Right lobe of liver (tissue), 6 donors: Measurements from ENCODE around the gene DDX42. TPM values are rescaled to one million over a fixed set of nuclear protein-coding genes. Genes with fewer than 3 reads are reported as not detected.

Experiments used
- ATAC-seq, 4 donors: fragments of 200-7000 bp; cut with Tn5 transposase; one replicate each; pipeline ENCODE4 v1.9.1; 2020; ENCODE audit warnings: mild to moderate bottlenecking in 4 of 4, moderate library complexity in 4 of 4
- DNase-seq, 3 donors: peaks; one replicate each; pipeline ENCODE4 v3.0.0-alpha.2; 2020
- H3K27ac ChIP-seq, 3 donors: fragments of 200-600 bp; one replicate each; pipeline ENCODE4 v1.8.0; 2022
- H3K27me3 ChIP-seq, 2 donors: fragments of 200-600 bp; one replicate each; pipeline ENCODE4 v1.8.0; 2022
- H3K36me3 ChIP-seq, 4 donors: fragments of 200-600 bp; sonication (generic) in 1 of 4; one replicate each; pipeline versions ENCODE4 v1.5.1 to v1.8.0; 2017 to 2022; ENCODE audit warnings: control low read depth in 1 of 4
- H3K4me1 ChIP-seq, 4 donors: fragments of 200-600 bp; sonication (generic) in 1 of 4; one replicate each; pipeline versions ENCODE4 v1.5.1 to v1.8.0; 2017 to 2022; ENCODE audit warnings: control low read depth in 1 of 4
- H3K4me3 ChIP-seq, 3 donors: fragments of 200-600 bp; one replicate each; pipeline ENCODE4 v1.8.0; 2022
- H3K9me3 ChIP-seq, 4 donors: fragments of 200-600 bp; sonication (generic) in 1 of 4; one replicate each; pipeline versions ENCODE4 v1.5.1 to v1.8.0; 2017 to 2022; ENCODE audit warnings: control low read depth in 1 of 4
- POLR2A ChIP-seq: fragments of 450-650 bp; IDR thresholded peaks from one replicate; pipeline ENCODE4 v1.6.1; 2017; ENCODE audit warnings: antibody characterized with exemption, mild to moderate bottlenecking
- WGBS: methylation state at CpG from one replicate; pipeline ENCODE4 v1.1.6; 2018; ENCODE audit warnings: low coverage, low lambda C conversion rate; ENCODE audit not compliant: insufficient coverage; ENCODE audit errors: missing lambda C conversion rate; 5-methylcytosine and 5-hydroxymethylcytosine counted together
- intact Hi-C, 2 donors: fragments of 100-400 bp; cut with DNase I; formaldehyde crosslinking; loops; one replicate each; pipeline versions ENCODE4 v1.11.2 to v1.14.1; 2022
- total RNA-seq, 6 experiments: library from RNA; depleted of rRNA in 2 of 6; stranded (reverse); fragments of >200 nt in 2 of 6; fragmentation: NEBNext Ultra II Directional in 3 of 6; extraction: Animal tissue kit (Norgen Biotek cat#: 25700) in 3 of 6; gene quantifications; one replicate each; pipeline versions ENCODE4 v1.1.0 to v1.2.4, GENCODE V29; 2016 to 2023
- TF ChIP-seq, protein P1 (sequence below), 4 donors: fragments of 200-600 bp in 3 of 4; fragments of 450-650 bp in 1 of 4; IDR thresholded peaks; one replicate each; pipeline versions ENCODE4 v1.5.1 to v1.8.0; 2016 to 2022; ENCODE audit warnings: antibody characterized with exemption in 4 of 4, mild to moderate bottlenecking in 2 of 4
- donor health status: DM: no; HTN: yes; CAD: no.
- donor health status: DM: no; HTN: no; CAD: no.
- donor health status: DM: no; HTN: no; CAD: no.
- donor health status: DM: no; HTN: yes; CAD: no.
- donor health status: DM: no; HTN: yes; CAD: no.

DDX42 gene
- total RNA-seq, 6 experiments from 2014 or later, result 28.5 to 45.2 (median 36.2) TPM

GRCh38 chr17:63753215-63753614 is 20.8 kb upstream of the DDX42 start:
- DNase-seq (no peak), ATAC-seq (no peak)
- Histone ChIP-seq H3K36me3 (peaks cover 0 to 58% (median 25%) of the 10 kb centered on the region in 4 donors), H3K4me1 (peaks cover 0 to 2% (median 0%) of the 10 kb centered on the region in 4 donors), H3K4me3 (no peak overlapping the region), H3K27me3 (no peaks in the 10 kb centered on the region), H3K9me3 (no peaks in the 10 kb centered on the region), H3K27ac (no peak overlapping the region)
- whole genome bisulfite sequencing, result 92% methylated on average over 1 of the region's 1 CpG
- intact Hi-C loops, result no loop called here
- no peak for TF ChIP-seq POLR2A
- TF ChIP-seq, protein P1, sequence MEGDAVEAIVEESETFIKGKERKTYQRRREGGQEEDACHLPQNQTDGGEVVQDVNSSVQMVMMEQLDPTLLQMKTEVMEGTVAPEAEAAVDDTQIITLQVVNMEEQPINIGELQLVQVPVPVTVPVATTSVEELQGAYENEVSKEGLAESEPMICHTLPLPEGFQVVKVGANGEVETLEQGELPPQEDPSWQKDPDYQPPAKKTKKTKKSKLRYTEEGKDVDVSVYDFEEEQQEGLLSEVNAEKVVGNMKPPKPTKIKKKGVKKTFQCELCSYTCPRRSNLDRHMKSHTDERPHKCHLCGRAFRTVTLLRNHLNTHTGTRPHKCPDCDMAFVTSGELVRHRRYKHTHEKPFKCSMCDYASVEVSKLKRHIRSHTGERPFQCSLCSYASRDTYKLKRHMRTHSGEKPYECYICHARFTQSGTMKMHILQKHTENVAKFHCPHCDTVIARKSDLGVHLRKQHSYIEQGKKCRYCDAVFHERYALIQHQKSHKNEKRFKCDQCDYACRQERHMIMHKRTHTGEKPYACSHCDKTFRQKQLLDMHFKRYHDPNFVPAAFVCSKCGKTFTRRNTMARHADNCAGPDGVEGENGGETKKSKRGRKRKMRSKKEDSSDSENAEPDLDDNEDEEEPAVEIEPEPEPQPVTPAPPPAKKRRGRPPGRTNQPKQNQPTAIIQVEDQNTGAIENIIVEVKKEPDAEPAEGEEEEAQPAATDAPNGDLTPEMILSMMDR (IDR thresholded peaks at IDR 0.05), result no peak

GRCh38 chr17:63754046-63754445 is 19.9 kb upstream of the DDX42 start:
- Histone ChIP-seq H3K9me3 (no peaks in the 10 kb centered on the region), H3K4me1 (peaks cover 0 to 10% (median 0%) of the 10 kb centered on the region in 4 donors), H3K27ac (no peak overlapping the region), H3K36me3 (peaks cover 0 to 53% (median 22%) of the 10 kb centered on the region in 4 donors), H3K4me3 (no peak overlapping the region), H3K27me3 (no peaks in the 10 kb centered on the region)
- 91% methylated on average over 3 of the region's 3 CpGs for WGBS
- no peak for ATAC-seq
- no peak for DNase-seq
- TF ChIP-seq POLR2A, result no peak
- TF ChIP-seq, protein P1 (IDR thresholded peaks at IDR 0.05), result no peak
- intact Hi-C loops, result no loop called here

- TF ChIP-seq, protein P1 (IDR thresholded peaks at IDR 0.05), result no peak
- no peak for TF ChIP-seq POLR2A
- Histone ChIP-seq H3K9me3 (no peaks in the 10 kb centered on the region), H3K4me3 (no peak overlapping the region), H3K4me1 (peaks cover 0 to 25% (median 8%) of the 10 kb centered on the region in 4 donors), H3K36me3 (peaks cover 0 to 55% (median 23%) of the 10 kb centered on the region in 4 donors), H3K27ac (no peak overlapping the region), H3K27me3 (no peaks in the 10 kb centered on the region)
- DNase-seq, result no peak
- peak; percentile 50 to 72 (median 58) for ATAC-seq
- intact Hi-C loops, result no loop called here
- WGBS, result 41% methylated on average over 2 of the region's 2 CpGs
Measured at GRCh38 chr17:63758428-63758827, 15.5 kb upstream of the DDX42 start.

DNA sequence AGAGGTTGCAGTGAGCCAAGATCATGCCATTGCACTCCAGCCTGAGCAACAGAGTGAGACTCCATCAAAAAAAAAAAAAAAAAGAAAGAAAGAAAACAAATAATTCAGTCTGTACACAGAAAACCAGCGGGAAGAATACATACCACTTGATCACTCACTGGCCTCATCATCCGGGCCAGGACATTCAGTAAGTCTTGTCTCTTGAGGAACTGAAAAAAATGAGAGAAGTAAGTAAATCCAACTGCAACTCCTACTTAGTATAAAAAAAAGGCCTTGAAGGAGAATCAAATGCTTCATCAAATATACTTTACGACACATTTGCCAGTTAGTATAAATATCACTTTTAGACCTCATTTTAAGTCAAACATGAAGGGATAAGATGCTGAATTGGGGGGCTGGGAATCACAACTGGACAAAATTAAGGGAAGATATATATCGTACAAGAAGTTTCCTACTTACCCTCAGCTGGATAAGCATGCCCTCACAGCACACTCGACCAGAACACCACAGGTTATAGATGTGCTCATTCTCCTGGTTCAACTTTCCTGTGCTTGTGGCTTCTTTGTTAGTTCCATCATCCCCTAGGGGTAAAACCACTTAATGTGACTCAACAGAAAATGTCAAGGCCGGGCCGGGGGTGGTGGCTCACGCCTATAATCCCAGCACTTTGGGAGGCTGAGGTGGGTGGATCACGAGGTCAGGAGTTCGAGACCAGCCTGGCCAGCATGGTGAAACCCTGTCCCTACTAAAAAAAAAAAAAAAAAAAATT is 13.0 kb upstream of the DDX42 start:
- Histone ChIP-seq H3K27ac (no peak overlapping the region), H3K36me3 (peaks cover 0 to 57% (median 16%) of the 10 kb centered on the region in 4 donors), H3K4me1 (peaks cover 0 to 25% (median 8%) of the 10 kb centered on the region in 4 donors), H3K27me3 (no peaks in the 10 kb centered on the region), H3K4me3 (no peak overlapping the region), H3K9me3 (no peaks in the 10 kb centered on the region)
- DNase-seq (no peak), ATAC-seq (no peak)
- TF ChIP-seq, protein P1 (IDR thresholded peaks at IDR 0.05), result no peak
- no peak for TF ChIP-seq POLR2A
- intact Hi-C loops, result no loop called here
- 59% methylated on average over 5 of the region's 10 CpGs for WGBS
